Stimulated activated CD8-positive, alpha-beta memory T cell treated with anti-CD3 and anti-CD28 coated beads, Interleukin-4, amount 100 ng/mL, for 24 hours (primary cell): ENCODE results near the gene LYZL6.

Source experiments
- DNase-seq: peaks from one replicate; pipeline ENCODE4 v3.0.0-alpha.2; 2020; ENCODE audit warnings: low read depth

Gene LYZL6, protein sequence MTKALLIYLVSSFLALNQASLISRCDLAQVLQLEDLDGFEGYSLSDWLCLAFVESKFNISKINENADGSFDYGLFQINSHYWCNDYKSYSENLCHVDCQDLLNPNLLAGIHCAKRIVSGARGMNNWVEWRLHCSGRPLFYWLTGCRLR

DNA sequence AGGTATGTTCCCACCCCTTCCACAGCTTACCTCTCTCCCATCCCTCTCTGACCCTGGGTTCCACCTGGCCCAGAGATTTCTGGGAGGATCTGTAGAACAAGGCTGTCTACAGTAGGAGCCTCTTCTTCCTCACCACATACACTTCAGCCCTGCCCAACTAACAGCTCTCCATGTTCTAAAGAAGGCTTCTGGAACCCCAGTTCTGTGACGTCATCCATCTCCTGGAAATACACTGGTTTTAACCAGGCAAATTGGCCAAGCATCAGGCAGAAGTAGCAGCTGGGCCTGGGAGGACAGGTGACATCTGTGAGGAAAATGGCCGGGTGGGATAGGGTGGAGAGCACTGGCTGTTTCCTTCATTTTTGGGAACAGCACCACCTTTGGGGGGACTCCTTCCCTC is at the start of gene LYZL6:
TSS of gene LYZL6 (minus strand) at position 177 of the 400 bp plus-strand sequence. CDS start 4,357 bp downstream, outside the sequence.
- no peak for DNase-seq

DNA sequence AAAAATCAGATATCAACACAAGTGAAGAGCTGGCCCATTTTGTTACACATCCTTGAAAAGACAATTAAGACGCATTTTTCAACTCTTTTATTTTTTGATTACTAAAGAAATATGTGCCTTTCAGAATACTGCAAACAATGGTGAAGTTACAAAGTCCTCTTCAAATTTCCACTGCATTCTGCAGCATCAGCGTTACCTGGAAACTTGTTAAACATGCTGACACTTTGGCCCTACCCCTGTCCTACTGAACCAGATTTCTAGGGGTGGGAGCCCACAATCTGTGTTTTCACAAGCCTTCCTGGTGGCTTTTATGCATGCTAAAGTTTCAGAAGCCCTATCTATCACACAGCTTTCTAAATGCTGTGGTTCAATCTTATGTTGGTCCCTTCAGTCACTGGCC is 47.6 kb upstream of the LYZL6 start:
- DNase-seq, result no peak

DNA sequence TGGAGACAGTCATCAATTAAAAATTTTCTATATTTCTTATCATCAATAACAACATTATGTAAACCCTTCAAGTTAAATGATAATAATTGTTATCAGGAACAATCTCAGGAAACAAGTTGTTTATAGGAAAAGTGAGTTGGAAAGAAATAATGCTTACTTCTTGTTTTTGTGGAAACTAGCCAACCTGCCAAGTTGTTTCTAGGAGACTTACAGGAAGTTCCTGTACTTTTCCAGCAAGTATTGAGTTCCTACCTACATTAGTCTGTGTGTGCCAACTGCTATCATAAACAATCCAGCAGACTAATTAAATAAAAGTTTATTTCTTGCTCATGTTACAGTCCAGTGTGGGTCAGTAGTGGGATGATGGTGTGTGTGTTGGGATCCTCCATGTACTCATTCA is 44.7 kb upstream of the LYZL6 start:
- no peak for DNase-seq

DNA sequence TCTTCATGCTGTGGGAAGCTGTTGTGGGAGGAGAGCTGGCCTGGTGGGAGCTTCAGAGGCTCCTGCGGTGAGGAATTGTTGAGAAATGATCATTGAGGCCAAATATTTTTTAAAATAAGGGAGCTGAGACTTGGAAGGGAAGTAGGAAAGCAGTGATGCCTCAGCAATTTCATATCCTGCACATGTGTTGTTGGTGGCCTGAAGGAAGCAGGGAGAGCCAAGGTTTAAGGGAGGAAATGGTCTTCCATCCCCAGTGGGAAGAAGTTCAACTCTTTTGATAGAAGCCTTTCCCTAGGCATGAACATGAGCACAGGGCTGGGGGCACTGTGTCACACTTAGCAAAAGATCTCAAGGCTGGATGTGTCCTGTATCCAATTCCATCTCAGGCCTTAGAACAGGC is 43.1 kb upstream of the LYZL6 start, which contains the start of gene CCL14:
TSS of gene CCL14 (minus strand) at position 87 of the 400 bp plus-strand sequence. CDS start at position 7, 80 bp downstream.
- no peak for DNase-seq

DNA sequence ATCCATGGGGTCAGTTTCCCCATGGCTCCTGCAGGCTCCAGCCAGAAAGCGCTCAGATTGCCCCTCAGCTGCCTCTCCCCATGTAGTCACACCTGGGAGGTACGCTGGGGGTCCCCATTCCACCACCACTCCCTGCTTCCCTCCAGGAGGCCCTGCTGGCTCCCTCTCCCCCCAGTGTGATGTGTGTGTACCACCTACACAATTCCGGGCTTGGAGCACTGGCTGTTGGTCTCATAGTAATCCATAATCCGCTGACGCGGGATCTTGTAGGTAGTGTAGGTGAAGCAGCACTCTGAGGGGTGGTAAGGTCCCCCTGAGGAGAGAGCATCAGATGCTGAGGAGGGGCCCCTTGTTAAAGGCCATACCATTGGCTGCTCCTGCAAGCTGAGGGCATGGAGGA is 40.6 kb upstream of the LYZL6 start:
- DNase-seq, result no peak

DNA sequence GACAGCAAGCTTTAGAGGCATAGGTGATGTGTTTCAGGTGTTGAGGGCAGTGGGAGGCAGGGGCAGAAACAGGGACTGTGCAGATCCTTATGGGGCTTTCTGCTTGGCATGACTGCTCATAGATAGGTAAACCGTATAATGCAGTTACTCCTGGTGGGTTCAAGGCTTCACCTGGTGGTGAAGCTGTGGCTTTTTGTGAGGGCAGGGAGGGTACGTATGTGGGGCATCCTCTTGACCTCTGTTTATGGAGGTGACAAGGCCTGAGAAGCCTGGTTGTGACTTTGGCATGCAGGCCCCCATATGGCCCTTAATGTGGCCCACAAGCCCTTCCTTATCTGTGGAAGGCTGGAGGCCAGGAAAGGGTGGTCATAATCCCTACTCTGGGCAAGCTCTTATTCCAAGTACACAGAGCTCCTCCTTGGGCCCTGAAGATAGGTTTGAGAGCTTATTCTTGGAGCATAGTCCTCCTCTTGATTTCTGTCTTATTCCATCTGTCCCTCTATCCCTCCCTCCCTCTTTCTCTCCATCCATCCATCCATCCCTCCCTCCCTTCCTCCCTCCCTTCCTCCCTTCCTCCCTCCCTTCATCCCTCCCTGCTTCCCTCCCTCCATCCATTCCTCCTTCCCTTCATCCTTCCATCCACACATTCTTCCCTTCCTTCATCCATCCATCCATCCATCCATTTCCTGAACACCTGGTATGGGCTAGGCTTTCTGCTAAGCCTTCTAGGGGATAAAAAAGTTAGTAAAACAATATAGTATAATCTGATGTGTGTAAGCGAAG is 39.1 kb upstream of the LYZL6 start:
- DNase-seq, result no peak

DNA sequence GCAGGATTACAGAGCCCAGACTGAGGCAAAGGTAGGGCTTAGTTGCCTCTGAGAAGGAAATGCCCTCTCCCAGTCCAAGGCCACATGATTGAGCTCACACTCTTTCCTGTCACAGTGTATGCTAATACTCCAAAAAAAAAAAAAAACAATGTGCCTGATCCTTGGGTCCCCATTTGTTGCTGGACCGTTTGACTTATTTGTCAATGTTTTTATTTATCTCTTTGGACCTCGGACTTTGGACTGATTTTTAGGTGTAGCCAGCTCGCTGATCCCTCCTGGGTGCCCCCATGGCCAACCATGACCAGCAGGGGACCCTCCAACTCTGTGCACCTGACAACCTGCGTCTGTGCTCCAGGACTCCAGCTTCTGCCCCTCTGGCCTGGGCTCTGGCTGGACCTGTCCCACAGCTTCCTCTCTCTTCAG is 38.4 kb upstream of the LYZL6 start:
- no peak for DNase-seq

DNA sequence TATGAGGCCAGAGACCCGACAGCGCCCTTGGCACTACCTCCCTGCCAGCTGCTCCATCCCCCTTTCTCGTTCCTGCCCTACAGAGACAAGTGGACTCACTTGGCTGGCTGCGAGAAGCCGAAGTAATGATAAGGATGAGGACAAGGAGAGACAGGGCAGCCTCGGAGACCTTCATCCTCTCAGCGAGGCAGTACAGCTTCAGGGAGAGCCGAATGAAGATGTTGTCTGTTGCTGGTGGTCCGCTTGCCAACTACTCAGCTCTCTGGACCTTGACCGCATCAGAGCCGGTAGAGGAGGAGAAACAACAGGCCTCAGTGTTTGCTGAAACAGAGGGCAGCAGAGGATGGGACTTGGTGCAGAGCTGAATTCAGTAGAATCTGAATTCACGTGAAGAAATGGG is 37.7 kb upstream of the LYZL6 start, which contains the start of gene CCL16:
TSS of gene CCL16 (minus strand) at position 252 of the 400 bp plus-strand sequence. CDS start at position 175, 77 bp downstream.
- no peak for DNase-seq

DNA sequence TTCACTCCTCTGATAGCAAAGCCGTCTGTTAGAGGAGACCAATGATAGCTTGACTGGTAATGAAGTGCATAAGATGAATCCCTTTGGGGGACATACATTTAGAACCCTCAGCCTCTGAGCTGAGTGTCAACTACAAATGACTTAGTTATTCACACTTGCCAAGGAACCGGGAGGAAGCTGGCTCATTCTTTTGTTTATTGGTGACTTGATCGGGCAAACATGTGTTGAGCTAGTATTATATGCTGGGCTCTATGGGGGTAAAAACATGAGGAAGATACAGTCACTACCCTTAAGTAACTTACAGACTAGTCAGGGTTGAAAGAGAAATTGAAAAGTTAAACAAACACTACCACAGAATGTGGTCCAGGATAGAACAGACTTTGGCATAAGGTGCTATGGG is 34.8 kb upstream of the LYZL6 start:
- DNase-seq, result no peak

DNA sequence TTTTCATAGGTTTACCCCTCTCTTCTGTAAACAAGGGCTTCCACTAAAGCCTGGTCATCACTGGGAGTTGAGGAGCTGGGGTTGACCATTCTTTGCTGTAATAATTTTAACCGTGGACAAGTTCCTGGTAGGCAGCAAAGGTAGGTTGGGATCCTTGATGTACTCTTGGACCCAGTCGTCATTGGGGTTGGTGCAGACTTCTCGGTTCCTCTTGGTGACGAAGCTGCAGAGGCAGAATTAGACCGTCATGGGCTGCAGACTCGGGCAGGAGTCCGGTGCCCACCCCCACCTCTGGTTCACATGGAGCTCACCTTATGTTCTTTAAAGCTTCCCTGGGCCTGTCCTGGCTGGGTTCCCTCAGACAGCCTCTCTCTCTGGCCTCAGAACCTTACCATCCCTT is 34.0 kb upstream of the LYZL6 start:
- no peak for DNase-seq

DNA sequence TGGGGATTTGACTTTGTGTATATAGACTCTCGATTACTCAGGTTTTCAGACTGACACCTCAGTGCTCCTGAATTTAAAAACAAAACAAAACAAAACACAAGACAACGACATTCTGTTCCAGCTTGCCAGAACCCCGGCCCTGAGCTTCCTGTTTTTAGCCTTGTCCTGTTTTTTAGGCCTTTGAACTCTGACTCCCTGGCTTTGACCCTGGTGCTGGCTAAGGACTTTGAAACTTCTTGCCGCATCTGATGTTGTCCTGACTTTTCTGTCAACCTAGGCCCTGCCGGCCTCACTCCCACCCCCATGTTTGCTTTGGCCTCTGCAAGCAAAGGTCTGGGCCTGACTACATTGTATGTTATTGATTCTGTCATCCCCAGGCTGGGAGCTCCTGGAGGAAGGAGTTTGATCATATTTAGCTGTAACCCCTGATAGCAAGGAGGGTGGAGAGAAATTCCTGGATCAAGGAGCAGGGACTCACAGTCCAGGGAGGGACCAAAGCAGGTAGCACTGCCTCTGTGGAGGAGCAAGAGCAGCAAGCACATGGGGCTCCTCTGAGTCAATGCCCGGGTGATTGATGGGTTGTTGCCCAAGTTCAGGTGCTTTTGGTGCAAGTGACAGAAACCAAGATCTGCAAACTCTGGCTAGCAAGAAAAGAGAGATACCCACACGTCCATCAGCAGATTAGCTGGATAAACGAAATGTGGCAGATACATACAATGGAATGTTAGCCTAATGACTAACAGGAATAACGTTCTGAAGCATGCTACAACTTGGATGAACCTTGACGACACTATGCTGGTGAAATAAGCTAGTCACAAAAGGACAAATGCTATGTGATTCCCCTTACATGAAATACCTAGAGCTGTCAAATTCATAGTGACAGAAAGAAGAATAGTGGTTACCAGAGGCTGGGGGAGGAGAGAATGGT is 30.1 kb upstream of the LYZL6 start:
- no peak for DNase-seq

DNA sequence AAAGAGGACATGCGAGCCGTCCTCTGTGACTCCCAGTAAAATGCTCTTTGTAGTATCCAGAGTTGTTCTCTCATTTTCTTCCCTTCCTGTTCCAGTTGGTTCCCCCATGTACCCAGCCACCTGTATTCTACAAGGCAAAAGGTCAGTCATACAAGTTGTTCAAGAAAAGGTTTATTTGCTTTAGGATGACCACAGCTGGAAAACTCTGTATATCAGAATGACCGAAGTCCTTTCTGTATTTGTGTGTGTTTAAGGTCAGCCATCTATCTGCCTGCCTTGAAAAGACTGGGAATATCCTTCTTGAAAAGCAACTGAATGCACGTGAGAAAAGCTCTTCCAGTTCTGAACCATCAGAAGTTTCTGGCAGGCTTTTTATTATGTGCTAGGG is 29.4 kb upstream of the LYZL6 start:
- DNase-seq, result no peak

DNA sequence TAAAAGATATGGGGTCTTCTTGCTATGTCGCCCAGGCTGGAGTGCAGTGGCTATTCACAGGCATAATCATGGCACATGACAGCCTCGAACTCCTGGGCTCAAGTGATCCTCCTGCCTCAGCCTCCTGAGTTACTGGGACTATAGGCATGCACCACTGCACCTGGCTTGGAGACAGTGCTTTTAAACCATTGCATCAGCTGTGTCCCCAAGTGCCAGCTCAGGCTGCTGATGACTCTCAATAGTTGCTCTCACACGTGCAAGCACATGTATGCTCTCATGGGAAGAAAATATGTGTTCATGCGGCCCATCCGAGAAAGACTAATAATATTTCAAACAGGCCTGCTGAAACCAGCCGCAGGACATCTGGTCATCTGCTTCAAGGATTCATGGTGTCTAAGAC is 29.0 kb upstream of the LYZL6 start:
- no peak for DNase-seq

DNA sequence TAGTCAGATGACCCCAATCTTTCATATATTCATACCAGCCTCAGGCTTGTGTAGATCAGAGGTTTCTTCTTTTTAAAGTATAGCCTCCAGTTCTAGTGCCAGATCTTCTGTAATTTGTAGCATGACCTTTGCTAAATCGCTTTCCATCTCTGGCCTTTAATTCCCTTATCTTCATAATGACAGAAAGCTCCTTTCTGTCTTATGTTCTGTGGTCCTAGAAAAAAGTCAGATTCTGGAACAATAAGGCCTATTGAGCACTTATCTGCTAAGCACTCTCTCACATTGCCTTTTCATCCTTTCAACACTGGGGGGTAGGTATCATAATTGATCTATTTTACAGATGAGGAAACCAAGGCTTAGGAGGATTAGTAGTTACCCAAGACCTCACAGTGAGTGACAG is 28.6 kb upstream of the LYZL6 start:
- no peak for DNase-seq

DNA sequence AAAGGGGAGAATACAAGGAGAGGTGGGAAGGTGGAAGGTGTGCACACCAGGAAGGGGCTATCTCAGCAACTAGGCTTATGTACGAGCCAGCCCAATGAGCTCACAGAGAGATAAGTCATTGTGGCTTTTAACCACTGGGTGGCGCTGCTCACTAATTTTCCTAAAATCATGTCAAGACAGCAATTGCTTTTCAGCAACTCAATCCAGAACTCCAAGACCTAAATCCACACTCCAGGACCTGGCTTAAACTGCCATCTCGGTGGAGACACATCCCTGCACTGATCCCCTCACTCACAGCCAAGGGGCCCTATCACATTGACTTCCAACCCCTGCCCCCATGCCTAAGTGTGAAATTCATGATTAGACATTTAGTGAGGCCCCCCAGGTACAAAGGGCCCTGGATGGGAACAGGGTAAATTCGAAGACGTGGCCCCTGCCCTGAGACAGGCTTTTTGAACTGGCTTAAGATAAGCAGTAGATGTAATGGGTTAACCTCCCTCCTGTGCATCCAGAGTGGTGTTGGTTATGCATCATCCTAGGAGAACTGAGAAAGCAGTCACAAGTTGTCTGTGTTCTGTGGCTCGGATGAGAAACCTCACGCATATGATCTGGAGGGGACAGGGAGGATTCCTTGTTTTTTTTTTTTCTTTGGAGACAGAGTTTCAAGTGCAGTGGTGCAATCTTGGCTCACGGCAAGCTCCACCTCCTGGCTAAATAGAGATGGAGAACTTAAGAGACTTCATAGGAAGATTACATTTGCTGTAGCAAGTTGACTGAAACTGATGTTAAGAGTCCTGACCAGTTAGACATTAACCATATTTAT is 26.3 kb upstream of the LYZL6 start:
- DNase-seq, result peak; percentile 63

DNA sequence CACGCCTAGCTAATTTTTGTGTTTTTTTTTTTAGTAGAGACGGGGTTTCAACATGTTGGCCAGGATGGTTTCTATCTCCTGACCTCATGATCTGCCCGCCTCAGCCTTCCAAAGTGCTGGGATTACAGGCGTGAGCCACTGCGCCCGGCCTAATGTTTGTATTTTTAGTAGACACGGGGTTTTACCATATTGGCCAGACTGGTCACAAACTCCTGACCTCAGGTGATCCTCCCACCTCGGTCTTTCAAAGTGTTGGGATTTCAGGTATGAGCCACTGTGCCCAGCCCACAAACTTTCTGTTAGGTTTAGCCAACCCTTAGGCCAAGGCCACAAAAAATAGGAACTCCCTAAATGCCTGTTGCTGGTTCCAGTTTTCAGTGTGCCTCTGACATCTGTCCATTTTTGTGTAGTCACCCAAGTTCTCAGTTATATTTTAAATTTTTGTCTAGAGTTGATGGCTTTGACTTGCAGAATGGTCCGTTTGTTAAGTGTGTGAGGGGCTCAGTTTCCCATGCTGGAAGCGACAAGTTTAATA is 25.1 kb upstream of the LYZL6 start:
- DNase-seq, result no peak

DNA sequence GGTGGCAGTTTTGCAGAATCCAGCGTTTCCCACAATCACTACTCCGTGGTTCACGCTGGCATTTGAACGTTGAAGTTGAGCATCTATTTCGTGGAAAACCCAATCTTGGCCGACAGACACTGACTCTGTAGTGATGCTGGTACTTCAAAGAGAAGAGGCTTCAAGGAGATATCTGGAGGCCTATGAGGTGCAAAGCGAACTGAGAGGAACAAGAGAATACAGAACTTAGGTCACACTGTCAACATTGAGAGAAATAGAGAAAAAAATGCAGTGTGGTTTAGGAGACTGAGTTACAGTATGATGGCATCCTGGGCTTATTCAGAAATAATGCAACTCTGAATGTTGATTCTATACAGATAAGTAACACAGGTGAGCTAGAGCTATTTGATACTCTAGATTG is 21.8 kb upstream of the LYZL6 start:
- no peak for DNase-seq

DNA sequence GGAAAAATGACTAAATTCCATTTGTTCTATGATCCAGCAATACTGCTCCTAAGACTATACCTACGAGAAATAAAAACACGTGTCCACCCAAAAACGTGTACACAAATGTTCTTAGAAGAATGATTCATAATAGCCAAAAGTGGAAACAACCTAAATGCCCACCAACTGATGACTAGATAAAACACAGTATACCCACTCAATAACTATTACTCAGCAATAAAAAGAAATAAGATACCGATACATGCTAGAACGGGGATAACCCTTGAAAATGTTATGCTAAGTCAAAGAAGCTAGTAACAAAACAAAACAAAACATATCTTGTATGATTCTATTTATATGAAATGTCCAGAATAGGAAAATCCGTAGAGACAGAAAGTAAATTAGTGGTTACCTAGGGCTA is 20.1 kb upstream of the LYZL6 start:
- no peak for DNase-seq

DNA sequence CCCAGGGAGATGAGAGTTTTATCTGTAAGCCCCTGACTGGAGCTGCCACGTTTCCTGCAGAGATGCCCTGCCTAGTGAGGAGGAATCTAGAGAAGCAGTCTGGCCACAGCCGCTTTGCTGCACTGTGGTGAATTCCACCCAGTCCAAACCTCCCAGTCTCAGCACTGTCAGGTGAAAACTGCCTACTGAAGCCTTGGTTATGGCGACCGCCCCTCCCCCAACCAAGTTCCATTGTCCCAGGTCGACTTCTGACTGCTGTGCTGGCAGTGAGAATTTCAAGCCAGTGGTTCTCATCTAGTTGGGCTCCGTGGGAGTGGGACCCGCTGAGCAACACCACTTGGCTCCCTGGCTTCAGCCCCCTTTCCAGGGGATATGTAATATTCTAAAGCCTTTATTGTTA is 10.2 kb upstream of the LYZL6 start:
- no peak for DNase-seq

DNA sequence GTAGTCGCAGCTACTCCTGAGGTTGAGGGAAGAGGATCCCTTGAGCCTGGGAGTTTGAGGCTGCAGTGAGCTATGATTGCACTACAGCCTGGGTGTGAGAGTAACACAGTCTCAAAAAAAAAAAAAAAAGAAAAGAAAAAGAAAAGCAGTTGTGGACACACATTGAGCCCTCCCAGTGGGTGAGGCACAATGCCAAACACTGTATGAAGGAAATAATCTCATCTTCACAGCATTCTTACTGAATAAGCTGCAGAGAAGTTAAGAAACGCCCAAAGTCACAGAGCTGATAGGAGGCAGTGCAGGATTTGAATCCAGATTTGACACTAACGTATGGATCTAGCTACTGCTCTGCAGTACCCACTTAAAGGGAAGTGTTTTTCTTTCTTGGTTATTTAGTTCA is 5.9 kb upstream of the LYZL6 start:
- no peak for DNase-seq

DNA sequence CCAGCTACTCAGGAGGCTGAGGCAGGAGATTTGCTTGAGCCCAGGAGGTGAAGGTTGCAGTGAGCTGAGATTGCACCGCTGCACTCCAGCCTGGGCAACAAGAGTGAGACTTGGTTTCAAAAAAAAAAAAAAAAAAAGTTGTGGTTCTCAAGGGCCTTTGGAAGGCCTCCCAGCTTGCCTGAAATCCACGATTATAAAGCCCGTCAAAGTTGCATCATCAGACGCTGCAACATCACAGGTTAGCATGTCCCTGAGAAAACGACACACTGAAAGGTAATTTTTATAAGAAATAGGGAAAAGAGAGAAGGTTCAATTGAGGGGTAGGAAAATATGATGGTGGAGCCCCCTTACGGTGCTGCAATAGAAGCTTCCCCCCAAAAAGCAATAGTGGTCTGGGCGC is 4.6 kb upstream of the LYZL6 start:
- no peak for DNase-seq
